Activated CD4-positive, alpha-beta T cell treated with anti-CD3 and anti-CD28 coated beads, Interleukin-2, amount 10 ng/mL, durations not matched to agents 24 days and 14 days (primary cell): Measurements from ENCODE around the gene GDA. TPM values are rescaled to one million over a fixed set of nuclear protein-coding genes. Genes with fewer than 3 reads are reported as not detected.
A peak's percentile ranks its signal among the peaks of the same experiment; 100 is the strongest.
"Not testable (repeated sequence)": the region's sequence is repeated elsewhere in the genome, so short reads cannot be mapped to it uniquely, and the experiment has no call there.

Experiments used
- DNase-seq: peaks from one replicate; pipeline ENCODE4 v3.0.0; 2022
- H3K27ac Mint-ChIP-seq: one replicate; pipeline ENCODE4 v1.8.0; 2022; ENCODE audit warnings: mild to moderate bottlenecking, mixed read lengths
- H3K27me3 Mint-ChIP-seq: one replicate; pipeline ENCODE4 v1.8.0; 2022; ENCODE audit warnings: mixed read lengths
- H3K36me3 Mint-ChIP-seq: one replicate; pipeline ENCODE4 v1.8.0; 2022; ENCODE audit warnings: low read depth, mild to moderate bottlenecking, mixed read lengths
- H3K4me1 Mint-ChIP-seq: one replicate; pipeline ENCODE4 v1.8.0; 2021; ENCODE audit warnings: mixed read lengths
- H3K4me3 Mint-ChIP-seq: one replicate; pipeline ENCODE4 v1.8.0; 2022; ENCODE audit warnings: mild to moderate bottlenecking, moderate library complexity, mixed read lengths
- H3K9me3 Mint-ChIP-seq: one replicate; pipeline ENCODE4 v1.8.0; 2021; ENCODE audit warnings: mixed read lengths
- intact Hi-C: fragments of 100-400 bp; cut with micrococcal nuclease; formaldehyde crosslinking; loops from one replicate; pipeline ENCODE4 v1.15.1; 2023
- total RNA-seq: library from RNA; stranded (reverse); gene quantifications from 2 replicates; pipeline ENCODE4 v1.2.3, GENCODE V29; 2022

The GDA gene
- total RNA-seq, 1 donor from 2014 or later = not detected

- H3K4me3 Mint-ChIP-seq = no peak overlapping the region
- intact Hi-C loops = no loop called here
These were observed 107.7 kb downstream of the GDA start for GRCh38 chr9:72256931-72257330.

DNA sequence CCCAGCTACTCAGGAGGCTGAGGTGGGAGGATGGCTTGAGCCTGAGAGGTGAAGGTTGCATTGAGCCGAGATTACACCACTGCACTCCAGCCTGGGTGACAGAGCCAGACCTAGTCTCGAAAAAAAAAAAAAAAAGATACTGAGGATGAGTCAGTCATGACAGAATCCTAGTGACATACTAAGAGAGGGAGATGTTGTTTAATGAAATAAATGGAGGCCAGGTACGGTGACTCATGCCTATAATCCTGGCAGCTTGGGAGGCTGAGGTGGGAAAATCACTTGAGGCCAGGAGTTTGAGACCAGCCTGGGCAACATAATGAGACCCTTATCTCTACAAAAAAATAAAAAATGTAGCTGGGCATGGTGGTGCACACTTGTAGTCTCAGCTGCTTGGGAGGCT lies 108.6 kb downstream of the GDA start:
- no peak overlapping the region for H3K27ac Mint-ChIP-seq
- H3K4me3 Mint-ChIP-seq = no peak overlapping the region
- H3K4me1 Mint-ChIP-seq = no peaks in the 10 kb centered on the region
- no peaks in the 10 kb centered on the region for H3K9me3 Mint-ChIP-seq
- intact Hi-C loops = no loop called here
- no peak for DNase-seq
- H3K36me3 Mint-ChIP-seq = no peaks in the 10 kb centered on the region
- peaks cover 13% of the 10 kb centered on the region for H3K27me3 Mint-ChIP-seq

More at GRCh38 chr9:72256931-72257330, 107.7 kb downstream of the GDA start:
- peaks cover 13% of the 10 kb centered on the region for H3K27me3 Mint-ChIP-seq
- DNase-seq = no peak
- H3K4me1 Mint-ChIP-seq = no peaks in the 10 kb centered on the region
- H3K36me3 Mint-ChIP-seq = no peaks in the 10 kb centered on the region
- no peaks in the 10 kb centered on the region for H3K9me3 Mint-ChIP-seq
- H3K27ac Mint-ChIP-seq = no peak overlapping the region

GRCh38 chr9:72262063-72262462 lies 112.8 kb downstream of the GDA start:
- no peak for DNase-seq
- H3K4me3 Mint-ChIP-seq = no peak overlapping the region
- intact Hi-C loops = no loop called here
- H3K36me3 Mint-ChIP-seq = no peaks in the 10 kb centered on the region
- H3K4me1 Mint-ChIP-seq = no peaks in the 10 kb centered on the region
- no peaks in the 10 kb centered on the region for H3K9me3 Mint-ChIP-seq
- no peaks in the 10 kb centered on the region for H3K27me3 Mint-ChIP-seq
- H3K27ac Mint-ChIP-seq = no peak overlapping the region

DNA sequence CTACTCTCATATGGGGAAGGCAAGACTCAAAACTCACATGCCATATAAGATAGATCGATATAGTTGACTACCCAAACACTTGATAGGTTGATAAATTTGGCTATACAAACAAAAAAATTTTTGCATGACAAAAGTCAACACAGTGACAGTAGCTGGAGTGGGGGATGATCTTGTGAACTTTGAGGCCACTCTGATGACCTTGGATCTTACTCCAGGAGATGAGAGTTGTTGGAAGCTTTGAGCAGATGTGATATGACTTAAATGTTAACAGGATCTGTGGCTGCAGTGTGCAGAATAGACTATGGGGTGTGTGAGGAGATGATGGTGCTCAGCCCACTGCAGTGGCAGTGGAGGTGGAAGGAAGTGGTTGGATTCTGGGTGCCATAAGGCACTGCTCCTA lies 114.3 kb downstream of the GDA start:
- H3K27me3 Mint-ChIP-seq = no peaks in the 10 kb centered on the region
- no peaks in the 10 kb centered on the region for H3K4me1 Mint-ChIP-seq
- no peaks in the 10 kb centered on the region for H3K9me3 Mint-ChIP-seq
- DNase-seq = no peak
- no peak overlapping the region for H3K4me3 Mint-ChIP-seq
- no peaks in the 10 kb centered on the region for H3K36me3 Mint-ChIP-seq
- intact Hi-C loops = no loop called here
- H3K27ac Mint-ChIP-seq = no peak overlapping the region

GRCh38 chr9:72268961-72269360 lies 119.7 kb downstream of the GDA start:
- DNase-seq = no peak
- no peaks in the 10 kb centered on the region for H3K4me1 Mint-ChIP-seq
- no peak overlapping the region for H3K27ac Mint-ChIP-seq
- H3K27me3 Mint-ChIP-seq = peaks cover 6% of the 10 kb centered on the region
- no peaks in the 10 kb centered on the region for H3K9me3 Mint-ChIP-seq
- H3K36me3 Mint-ChIP-seq = no peaks in the 10 kb centered on the region
- intact Hi-C loops = no loop called here
- H3K4me3 Mint-ChIP-seq = no peak overlapping the region

DNA sequence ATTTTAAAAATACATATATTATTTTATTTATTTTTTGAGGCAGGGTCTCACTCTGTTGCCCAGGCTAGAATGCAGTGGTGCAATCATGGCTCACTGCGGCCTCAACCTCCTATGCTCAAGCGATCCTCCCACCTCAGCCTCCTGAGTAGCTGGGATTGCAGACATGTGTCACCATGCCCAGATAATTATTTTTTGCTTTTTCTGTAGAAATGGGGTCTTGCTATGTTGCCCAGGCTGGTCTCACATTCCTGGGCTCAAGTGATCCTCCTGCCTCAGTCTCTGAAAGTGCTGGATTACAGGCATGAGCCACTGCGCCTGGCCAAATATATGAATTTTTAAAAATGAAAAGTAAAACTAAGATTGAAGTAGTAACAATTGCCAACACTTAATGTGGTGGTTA lies 121.1 kb downstream of the GDA start:
- intact Hi-C loops = loop anchor here (5.0 kb wide), 1 partner anchor 463 kb away; no protein-coding TSS in a partner anchor
- DNase-seq, H3K4me1 Mint-ChIP-seq, H3K27me3 Mint-ChIP-seq, H3K4me3 Mint-ChIP-seq, H3K36me3 Mint-ChIP-seq, H3K9me3 Mint-ChIP-seq, H3K27ac Mint-ChIP-seq: not testable (repeated sequence)

GRCh38 chr9:72271613-72272478 lies 122.6 kb downstream of the GDA start:
- peak; percentile 79 for DNase-seq
- H3K4me1 Mint-ChIP-seq = no peaks in the 10 kb centered on the region
- no peak overlapping the region for H3K27ac Mint-ChIP-seq
- intact Hi-C loops = loop anchor here (1.0 to 5.0 kb wide), 2 partner anchors 233 to 465 kb away; no protein-coding TSS in a partner anchor
- no peak overlapping the region for H3K4me3 Mint-ChIP-seq
- peaks cover 9% of the 10 kb centered on the region for H3K27me3 Mint-ChIP-seq
- no peaks in the 10 kb centered on the region for H3K9me3 Mint-ChIP-seq
- H3K36me3 Mint-ChIP-seq = no peaks in the 10 kb centered on the region

- no peaks in the 10 kb centered on the region for H3K36me3 Mint-ChIP-seq
- H3K9me3 Mint-ChIP-seq = no peaks in the 10 kb centered on the region
- intact Hi-C loops = loop anchor here (5.0 kb wide), 1 partner anchor 467 kb away; no protein-coding TSS in a partner anchor
- H3K27me3 Mint-ChIP-seq = peaks cover 9% of the 10 kb centered on the region
- DNase-seq = no peak
- no peaks in the 10 kb centered on the region for H3K4me1 Mint-ChIP-seq
- no peak overlapping the region for H3K27ac Mint-ChIP-seq
- H3K4me3 Mint-ChIP-seq = no peak overlapping the region
These were observed 125.2 kb downstream of the GDA start for GRCh38 chr9:72274441-72274840.

DNA sequence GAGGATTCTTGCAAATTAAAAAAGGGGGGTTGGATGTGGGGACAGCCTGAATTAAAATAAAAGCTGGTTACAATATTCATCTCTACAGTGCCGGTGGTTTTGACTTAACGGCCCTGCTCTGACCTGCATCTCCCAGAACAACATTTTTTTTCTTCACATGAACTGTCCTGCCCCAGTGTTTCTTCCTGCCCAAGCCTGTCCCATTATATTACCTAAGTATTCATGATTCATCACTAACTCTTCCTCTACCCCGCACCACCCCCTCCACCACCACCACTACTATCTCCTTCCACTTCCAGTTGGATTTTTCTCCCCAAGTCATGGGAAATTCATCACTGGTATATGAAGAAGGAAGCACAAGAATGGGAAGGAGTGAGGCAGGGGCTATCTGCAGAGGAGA lies 125.7 kb downstream of the GDA start:
- Mint-ChIP-seq H3K9me3 (no peaks in the 10 kb centered on the region), H3K27ac (no peak overlapping the region), H3K4me3 (no peak overlapping the region), H3K27me3 (peaks cover 9% of the 10 kb centered on the region), H3K36me3 (no peaks in the 10 kb centered on the region), H3K4me1 (no peaks in the 10 kb centered on the region)
- intact Hi-C loops = loop anchor here (5.0 kb wide), 1 partner anchor 468 kb away; no protein-coding TSS in a partner anchor
- DNase-seq = no peak

DNA sequence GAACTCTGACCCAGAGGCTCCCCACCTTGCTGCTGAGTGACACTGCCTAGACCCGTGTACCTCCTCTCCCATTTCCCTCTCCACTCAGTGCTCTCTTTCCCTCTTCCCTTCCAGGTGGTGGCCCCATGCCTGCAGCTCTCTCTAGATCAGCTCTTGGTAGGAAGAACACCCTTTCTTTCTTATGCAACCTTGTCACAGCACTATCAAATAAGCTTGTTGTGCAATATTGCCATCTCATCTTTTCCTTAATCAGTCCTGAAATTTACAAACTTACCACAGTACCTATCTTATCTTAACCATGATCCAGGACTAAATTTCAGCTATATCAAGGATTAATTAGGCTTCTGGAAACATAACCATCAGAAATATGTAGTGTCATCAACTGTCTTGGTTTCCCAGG lies 127.2 kb downstream of the GDA start:
- H3K36me3 Mint-ChIP-seq = no peaks in the 10 kb centered on the region
- no peaks in the 10 kb centered on the region for H3K4me1 Mint-ChIP-seq
- no peaks in the 10 kb centered on the region for H3K9me3 Mint-ChIP-seq
- DNase-seq = no peak
- peaks cover 9% of the 10 kb centered on the region for H3K27me3 Mint-ChIP-seq
- H3K4me3 Mint-ChIP-seq = no peak overlapping the region
- intact Hi-C loops = no loop called here
- H3K27ac Mint-ChIP-seq = no peak overlapping the region

DNA sequence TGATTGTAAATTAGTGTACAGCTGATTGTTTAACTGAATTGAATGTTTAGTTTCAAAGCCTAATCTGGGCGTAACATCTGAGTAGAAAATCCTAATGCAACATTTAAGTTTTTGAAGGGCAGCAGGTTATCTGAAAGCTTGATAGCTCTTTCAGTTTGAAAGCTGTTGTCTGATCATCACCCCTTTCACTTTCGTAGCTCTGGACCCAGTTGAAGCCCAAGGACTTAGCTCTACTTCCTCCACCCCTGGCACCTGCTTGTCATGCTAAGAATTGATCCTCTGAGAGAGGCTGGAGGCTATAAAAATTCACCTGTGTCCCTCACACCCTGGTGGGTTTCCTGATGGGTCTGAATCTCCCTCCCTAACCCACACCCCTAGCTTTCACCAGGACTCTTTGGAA lies 129.7 kb downstream of the GDA start:
- H3K4me1 Mint-ChIP-seq = no peaks in the 10 kb centered on the region
- H3K9me3 Mint-ChIP-seq = no peaks in the 10 kb centered on the region
- H3K27me3 Mint-ChIP-seq = peaks cover 6% of the 10 kb centered on the region
- intact Hi-C loops = no loop called here
- H3K4me3 Mint-ChIP-seq = no peak overlapping the region
- no peak for DNase-seq
- H3K27ac Mint-ChIP-seq = no peak overlapping the region
- H3K36me3 Mint-ChIP-seq = no peaks in the 10 kb centered on the region

- no peak overlapping the region for H3K27ac Mint-ChIP-seq
- no peak overlapping the region for H3K4me3 Mint-ChIP-seq
- H3K4me1 Mint-ChIP-seq = no peaks in the 10 kb centered on the region
- DNase-seq = peak; percentile 90
- intact Hi-C loops = loop anchor here (1.0 to 2.0 kb wide), 4 partner anchors 311 to 801 kb away; no protein-coding TSS in a partner anchor
- no peaks in the 10 kb centered on the region for H3K36me3 Mint-ChIP-seq
- H3K27me3 Mint-ChIP-seq = peaks cover 11% of the 10 kb centered on the region
- H3K9me3 Mint-ChIP-seq = no peaks in the 10 kb centered on the region
These were observed 131.8 kb downstream of the GDA start for GRCh38 chr9:72280913-72281500.

GRCh38 chr9:72289401-72289800 lies 140.2 kb downstream of the GDA start:
- Mint-ChIP-seq H3K36me3 (no peaks in the 10 kb centered on the region), H3K27ac (no peak overlapping the region), H3K9me3 (no peaks in the 10 kb centered on the region), H3K4me1 (peaks cover 4% of the 10 kb centered on the region), H3K4me3 (no peak overlapping the region), H3K27me3 (peaks cover 36% of the 10 kb centered on the region)
- no peak for DNase-seq
- intact Hi-C loops = no loop called here

DNA sequence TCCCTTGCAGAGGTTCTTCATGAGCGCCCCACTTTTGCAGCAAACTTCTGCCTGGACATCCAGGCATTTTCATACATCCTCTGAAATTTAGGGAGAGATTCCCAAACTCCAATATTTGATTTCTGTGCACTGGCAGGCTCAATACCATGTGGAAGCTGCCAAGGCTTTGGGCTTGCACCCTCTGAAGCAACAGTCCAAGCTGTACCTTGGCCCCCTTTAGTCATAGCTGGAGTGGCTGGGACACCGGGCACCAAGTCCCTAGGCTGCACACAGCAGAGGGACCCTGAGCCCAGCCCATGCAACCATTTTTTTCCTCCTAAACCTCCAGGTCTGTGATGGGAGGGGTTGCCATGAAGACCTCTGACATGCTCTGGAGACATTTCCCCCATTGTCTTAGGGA lies 141.1 kb downstream of the GDA start:
- no peak for DNase-seq
- no peak overlapping the region for H3K27ac Mint-ChIP-seq
- peaks cover 33% of the 10 kb centered on the region for H3K27me3 Mint-ChIP-seq
- H3K9me3 Mint-ChIP-seq = no peaks in the 10 kb centered on the region
- no peaks in the 10 kb centered on the region for H3K36me3 Mint-ChIP-seq
- H3K4me1 Mint-ChIP-seq = peaks cover 4% of the 10 kb centered on the region
- intact Hi-C loops = no loop called here
- no peak overlapping the region for H3K4me3 Mint-ChIP-seq
